Loucy (cell line): ENCODE measurements around the gene CNTN4.

Experiments used
- H2AFZ ChIP-seq: fragments of 200-600 bp; sonication (generic); 2 replicates; pipeline ENCODE4 v1.6.0; 2016; ENCODE audit warnings: antibody characterized with exemption, mild to moderate bottlenecking, low read length, moderate library complexity
- H3F3A ChIP-seq: fragments of 200-600 bp; 2 replicates; pipeline ENCODE4 v1.6.0; 2016; ENCODE audit warnings: antibody characterized with exemption, low read depth, mild to moderate bottlenecking
- H3K27me3 ChIP-seq: fragments of 200-600 bp; sonication (generic); 2 replicates; pipeline ENCODE4 v1.6.1; 2014; ENCODE audit warnings: low read length, mild to moderate bottlenecking; ENCODE audit not compliant: insufficient read depth, poor library complexity, severe bottlenecking
- H3K36me3 ChIP-seq: fragments of 200-600 bp; sonication (generic); 2 replicates; pipeline ENCODE4 v1.6.1; 2016; ENCODE audit warnings: low read length; ENCODE audit not compliant: insufficient read depth
- H3K4me1 ChIP-seq: fragments of 200-600 bp; sonication (generic); 2 replicates; pipeline ENCODE4 v1.5.1; 2014; ENCODE audit warnings: low read length, mild to moderate bottlenecking; ENCODE audit not compliant: insufficient read depth, poor library complexity, severe bottlenecking
- H3K4me2 ChIP-seq: fragments of 200-600 bp; sonication (generic); 2 replicates; pipeline ENCODE4 v1.6.0; 2014; ENCODE audit warnings: antibody characterized with exemption, low read length, low read depth, mild to moderate bottlenecking; ENCODE audit not compliant: poor library complexity, severe bottlenecking
- H3K4me3 ChIP-seq: fragments of 200-600 bp; sonication (generic); 2 replicates; pipeline ENCODE4 v1.5.1; 2014; ENCODE audit warnings: low read length, mild to moderate bottlenecking, mixed read lengths; ENCODE audit not compliant: poor library complexity, severe bottlenecking
- H3K79me2 ChIP-seq: fragments of 200-600 bp; sonication (generic); 2 replicates; pipeline ENCODE4 v1.6.1; 2014; ENCODE audit warnings: low read length; ENCODE audit not compliant: insufficient read depth
- H3K9ac ChIP-seq: fragments of 200-600 bp; sonication (generic); 2 replicates; pipeline ENCODE4 v1.6.0; 2014; ENCODE audit warnings: mild to moderate bottlenecking, low read depth, low read length, moderate library complexity; ENCODE audit not compliant: poor library complexity, severe bottlenecking
- H3K9me2 ChIP-seq: fragments of 200-600 bp; sonication (generic); replicated peaks from 2 replicates; pipeline ENCODE4 v1.6.1; 2016; ENCODE audit warnings: low read depth, low read length, mixed read lengths
- H3K9me3 ChIP-seq: fragments of 200-600 bp; sonication (generic); 2 replicates; pipeline ENCODE4 v1.6.1; 2014; ENCODE audit warnings: mild to moderate bottlenecking, antibody characterized with exemption, low read length, low read depth; ENCODE audit not compliant: insufficient read depth
- H4K20me1 ChIP-seq: fragments of 200-600 bp; sonication (generic); 2 replicates; pipeline ENCODE4 v1.6.0; 2014; ENCODE audit warnings: antibody characterized with exemption, low read length, mild to moderate bottlenecking; ENCODE audit not compliant: insufficient read depth, poor library complexity, severe bottlenecking
- CTCF ChIP-seq: fragments of 200-600 bp; sonication (generic); conservative IDR thresholded peaks from 2 replicates; pipeline ENCODE4 v1.5.1; 2014; ENCODE audit warnings: mild to moderate bottlenecking, antibody characterized with exemption, low read length
- EZH2phosphoT487 ChIP-seq: fragments of 200-600 bp; IDR thresholded peaks from 2 replicates; pipeline ENCODE4 v1.6.1; 2018; ENCODE audit warnings: antibody characterized with exemption, mild to moderate bottlenecking, moderate library complexity, borderline replicate concordance

Gene CNTN4

GRCh38 chr3:2250783-2251182, 152.1 kb downstream of the CNTN4 start:
- H3K4me1 ChIP-seq = no peaks in the 10 kb centered on the region
- H3K36me3 ChIP-seq = no peaks in the 10 kb centered on the region
- no peak overlapping the region for H3K4me3 ChIP-seq
- no peak for TF ChIP-seq EZH2phosphoT487
- H3K79me2 ChIP-seq = no peaks in the 10 kb centered on the region
- no peaks in the 10 kb centered on the region for H3K9me3 ChIP-seq
- no peaks in the 10 kb centered on the region for H3K27me3 ChIP-seq
- no peak overlapping the region for H3K9ac ChIP-seq
- H3F3A ChIP-seq = no peaks in the 10 kb centered on the region
- H3K4me2 ChIP-seq = no peak overlapping the region
- no peaks in the 10 kb centered on the region for H3K9me2 ChIP-seq
- H4K20me1 ChIP-seq = no peaks in the 10 kb centered on the region
- H2AFZ ChIP-seq = no peak overlapping the region

GRCh38 chr3:2261747-2262146, 163.1 kb downstream of the CNTN4 start:
- H3K79me2 ChIP-seq = no peaks in the 10 kb centered on the region
- H3K27me3 ChIP-seq = no peaks in the 10 kb centered on the region
- no peaks in the 10 kb centered on the region for H4K20me1 ChIP-seq
- no peaks in the 10 kb centered on the region for H3K36me3 ChIP-seq
- TF ChIP-seq EZH2phosphoT487 (no peak), CTCF (no peak)
- no peaks in the 10 kb centered on the region for H3K9me2 ChIP-seq
- no peaks in the 10 kb centered on the region for H3F3A ChIP-seq
- H3K9me3 ChIP-seq = no peaks in the 10 kb centered on the region
- no peaks in the 10 kb centered on the region for H3K4me1 ChIP-seq
- no peak overlapping the region for H3K4me3 ChIP-seq
- no peak overlapping the region for H2AFZ ChIP-seq
- no peak overlapping the region for H3K4me2 ChIP-seq
- H3K9ac ChIP-seq = no peak overlapping the region

GRCh38 chr3:2262204-2262603, 163.5 kb downstream of the CNTN4 start:
- Histone ChIP-seq H3K9me3 (no peaks in the 10 kb centered on the region), H4K20me1 (no peaks in the 10 kb centered on the region), H3K9me2 (no peaks in the 10 kb centered on the region), H3K27me3 (no peaks in the 10 kb centered on the region), H3F3A (no peaks in the 10 kb centered on the region), H3K36me3 (no peaks in the 10 kb centered on the region), H3K4me3 (no peak overlapping the region), H3K4me1 (no peaks in the 10 kb centered on the region), H3K9ac (no peak overlapping the region), H2AFZ (no peak overlapping the region), H3K79me2 (no peaks in the 10 kb centered on the region), H3K4me2 (no peak overlapping the region)
- TF ChIP-seq EZH2phosphoT487 = no peak
- TF ChIP-seq CTCF = no peak

GRCh38 chr3:2266606-2267005, 167.9 kb downstream of the CNTN4 start:
- Histone ChIP-seq H3K9me2 (no peaks in the 10 kb centered on the region), H3K4me3 (no peak overlapping the region), H3K9ac (no peak overlapping the region), H3K4me1 (no peaks in the 10 kb centered on the region), H3K36me3 (no peaks in the 10 kb centered on the region), H3K27me3 (no peaks in the 10 kb centered on the region), H3F3A (no peaks in the 10 kb centered on the region), H3K9me3 (no peaks in the 10 kb centered on the region), H3K4me2 (no peak overlapping the region), H2AFZ (no peak overlapping the region), H4K20me1 (no peaks in the 10 kb centered on the region), H3K79me2 (no peaks in the 10 kb centered on the region)
- TF ChIP-seq CTCF (no peak), EZH2phosphoT487 (no peak)
